ENCODE measurements around the gene CTNND2. TPM values are rescaled to one million over a fixed set of nuclear protein-coding genes. Genes with fewer than 3 reads are reported as not detected.
A peak's percentile ranks its signal among the peaks of the same experiment; 100 is the strongest.

Gene CTNND2
- polyA plus RNA-seq, 1 donor from 2014 or later = 67.0 TPM

GRCh38 chr5:11719888-11720481 lies 184.3 kb downstream of the CTNND2 start:
- Histone ChIP-seq H3K27me3 (ENCODE audit: insufficient read depth, low read depth, low read length) (no peaks in the 10 kb centered on the region), H3K9me2 (ENCODE audit: insufficient read depth, low read length) (no peaks in the 10 kb centered on the region), H2AFZ (ENCODE audit: low read depth, low read length) (no peak overlapping the region), H3K4me2 (ENCODE audit: low read length) (no peak overlapping the region), H3K9me3 (ENCODE audit: low read length) (no peaks in the 10 kb centered on the region), H3K79me2 (replicated peaks; ENCODE audit: insufficient read depth, low read length) (no peaks in the 10 kb centered on the region), H3K27ac (ENCODE audit: low read length) (no peak overlapping the region), H4K20me1 (ENCODE audit: insufficient read depth) (no peaks in the 10 kb centered on the region), H3K36me3 (ENCODE audit: insufficient read depth, low read length) (no peaks in the 10 kb centered on the region), H3K4me3 (ENCODE audit: low read length) (no peak overlapping the region), H3K9ac (ENCODE audit: low read length) (no peak overlapping the region), H3F3A (ENCODE audit: insufficient read depth, low read length, poor library complexity, severe bottlenecking) (no peaks in the 10 kb centered on the region)
- TF ChIP-seq TAF1 (IDR thresholded peaks at IDR 0.05; ENCODE audit: low read depth) = no peak
- no peak for TF ChIP-seq MXI1 (conservative IDR thresholded peaks at IDR 0.05; ENCODE audit: poor library complexity, severe bottlenecking)
- peak; percentile 48 for TF ChIP-seq SMC3 (conservative IDR thresholded peaks at IDR 0.05; ENCODE audit: poor library complexity)
- TF ChIP-seq EZH2 (IDR thresholded peaks at IDR 0.05; ENCODE audit: borderline replicate concordance, insufficient read depth, low read length, poor library complexity, severe bottlenecking) = no peak
- no peak for TF ChIP-seq POLR2AphosphoS5 (IDR thresholded peaks at IDR 0.05)
- TF ChIP-seq CTCF (IDR thresholded peaks at IDR 0.05; ENCODE audit: poor library complexity, severe bottlenecking) = peak; percentile 59
- TF ChIP-seq EP300 (conservative IDR thresholded peaks at IDR 0.05; ENCODE audit: poor library complexity, severe bottlenecking) = no peak
- no peak for TF ChIP-seq REST (IDR thresholded peaks at IDR 0.05; ENCODE audit: borderline replicate concordance)
- TF ChIP-seq RAD21 (conservative IDR thresholded peaks at IDR 0.05) = peak; percentile 61

- no peaks in the 10 kb centered on the region for H3K27me3 ChIP-seq (ENCODE audit: insufficient read depth, low read depth, low read length)
- no peaks in the 10 kb centered on the region for H3K9me3 ChIP-seq (ENCODE audit: low read length)
- H3K9ac ChIP-seq (ENCODE audit: low read length) = no peak overlapping the region
- no peaks in the 10 kb centered on the region for H4K20me1 ChIP-seq (ENCODE audit: insufficient read depth)
- H3F3A ChIP-seq (ENCODE audit: insufficient read depth, low read length, poor library complexity, severe bottlenecking) = no peaks in the 10 kb centered on the region
- TF ChIP-seq RAD21 (conservative IDR thresholded peaks at IDR 0.05) (no peak), SMC3 (conservative IDR thresholded peaks at IDR 0.05; ENCODE audit: poor library complexity) (no peak), EZH2 (IDR thresholded peaks at IDR 0.05; ENCODE audit: borderline replicate concordance, insufficient read depth, low read length, poor library complexity, severe bottlenecking) (no peak), EP300 (conservative IDR thresholded peaks at IDR 0.05; ENCODE audit: poor library complexity, severe bottlenecking) (no peak), TAF1 (IDR thresholded peaks at IDR 0.05; ENCODE audit: low read depth) (no peak), POLR2AphosphoS5 (IDR thresholded peaks at IDR 0.05) (no peak), CTCF (IDR thresholded peaks at IDR 0.05; ENCODE audit: poor library complexity, severe bottlenecking) (no peak), REST (IDR thresholded peaks at IDR 0.05; ENCODE audit: borderline replicate concordance) (no peak), MXI1 (conservative IDR thresholded peaks at IDR 0.05; ENCODE audit: poor library complexity, severe bottlenecking) (no peak)
- H3K4me3 ChIP-seq (ENCODE audit: low read length) = no peak overlapping the region
- no peaks in the 10 kb centered on the region for H3K36me3 ChIP-seq (ENCODE audit: insufficient read depth, low read length)
- H3K79me2 ChIP-seq (replicated peaks; ENCODE audit: insufficient read depth, low read length) = no peaks in the 10 kb centered on the region
- H2AFZ ChIP-seq (ENCODE audit: low read depth, low read length) = no peak overlapping the region
- no peak overlapping the region for H3K4me2 ChIP-seq (ENCODE audit: low read length)
- no peak overlapping the region for H3K27ac ChIP-seq (ENCODE audit: low read length)
- no peaks in the 10 kb centered on the region for H3K9me2 ChIP-seq (ENCODE audit: insufficient read depth, low read length)
Measured at GRCh38 chr5:11715461-11716196, 188.6 kb downstream of the CTNND2 start.
